ENCODE data around the gene FAM193B. TPM values are rescaled to one million over a fixed set of nuclear protein-coding genes. Genes with fewer than 3 reads are reported as not detected.

FAM193B gene
- total RNA-seq, 1 donor from 2014 or later: 72.4 TPM

DNA sequence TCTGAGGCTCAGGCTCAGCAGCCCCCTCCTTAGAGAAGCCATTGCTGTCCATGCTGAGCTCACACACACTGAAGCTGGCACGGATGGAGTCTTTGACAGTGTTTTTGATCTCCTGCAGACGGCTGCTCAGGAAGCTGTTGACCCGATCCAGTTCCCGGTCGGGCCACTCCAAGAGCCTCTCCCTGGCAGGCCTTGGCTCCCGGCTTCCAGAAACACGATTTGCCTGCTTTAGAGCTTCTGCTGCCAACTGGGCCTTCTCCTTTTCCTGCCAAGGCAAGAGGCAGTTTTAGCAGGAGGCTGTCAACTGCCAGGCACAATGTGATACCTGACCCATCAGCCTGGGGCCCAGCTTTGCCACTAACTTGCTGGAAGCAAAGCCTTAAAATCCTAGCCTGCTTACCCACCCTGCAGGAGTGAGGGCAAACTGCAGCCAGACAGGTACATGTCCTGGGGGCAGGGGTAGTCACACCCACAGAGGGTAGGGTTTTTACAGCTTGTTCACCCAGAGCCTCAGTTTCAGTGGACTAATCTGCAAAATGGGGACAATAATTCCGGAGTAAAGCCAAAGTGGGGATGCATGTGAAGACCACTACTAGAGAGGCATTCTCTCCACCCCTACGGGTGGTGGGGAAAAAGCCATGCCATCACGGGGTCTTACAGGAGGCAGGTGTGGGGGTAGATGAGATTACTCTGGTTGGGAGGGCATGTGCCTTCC lies 29.3 kb downstream of the FAM193B start:
- DNase-seq (ENCODE audit: extremely low spot score in 2 of 2): no peak
- intact Hi-C loops (cut with DNase I): no loop called here
- TF ChIP-seq, protein P1, sequence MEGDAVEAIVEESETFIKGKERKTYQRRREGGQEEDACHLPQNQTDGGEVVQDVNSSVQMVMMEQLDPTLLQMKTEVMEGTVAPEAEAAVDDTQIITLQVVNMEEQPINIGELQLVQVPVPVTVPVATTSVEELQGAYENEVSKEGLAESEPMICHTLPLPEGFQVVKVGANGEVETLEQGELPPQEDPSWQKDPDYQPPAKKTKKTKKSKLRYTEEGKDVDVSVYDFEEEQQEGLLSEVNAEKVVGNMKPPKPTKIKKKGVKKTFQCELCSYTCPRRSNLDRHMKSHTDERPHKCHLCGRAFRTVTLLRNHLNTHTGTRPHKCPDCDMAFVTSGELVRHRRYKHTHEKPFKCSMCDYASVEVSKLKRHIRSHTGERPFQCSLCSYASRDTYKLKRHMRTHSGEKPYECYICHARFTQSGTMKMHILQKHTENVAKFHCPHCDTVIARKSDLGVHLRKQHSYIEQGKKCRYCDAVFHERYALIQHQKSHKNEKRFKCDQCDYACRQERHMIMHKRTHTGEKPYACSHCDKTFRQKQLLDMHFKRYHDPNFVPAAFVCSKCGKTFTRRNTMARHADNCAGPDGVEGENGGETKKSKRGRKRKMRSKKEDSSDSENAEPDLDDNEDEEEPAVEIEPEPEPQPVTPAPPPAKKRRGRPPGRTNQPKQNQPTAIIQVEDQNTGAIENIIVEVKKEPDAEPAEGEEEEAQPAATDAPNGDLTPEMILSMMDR (IDR thresholded peaks at IDR 0.05): no peak
- TF ChIP-seq POLR2AphosphoS5 (IDR thresholded peaks at IDR 0.05; ENCODE audit: insufficient read depth in 1 of 2, low read depth in 1 of 2): no peak
- TF ChIP-seq POLR2A (IDR thresholded peaks at IDR 0.05): no peak
- no peak overlapping the region for H3K4me3 ChIP-seq
- H3K9me3 ChIP-seq: no peaks in the 10 kb centered on the region
- H3K27me3 ChIP-seq: no peaks in the 10 kb centered on the region
- H3K4me1 ChIP-seq: peaks cover 8% of the 10 kb centered on the region
- H3K36me3 ChIP-seq: peaks cover 0 to 67% of the 10 kb centered on the region in 2 donors
- no peak overlapping the region for H3K27ac ChIP-seq

DNA sequence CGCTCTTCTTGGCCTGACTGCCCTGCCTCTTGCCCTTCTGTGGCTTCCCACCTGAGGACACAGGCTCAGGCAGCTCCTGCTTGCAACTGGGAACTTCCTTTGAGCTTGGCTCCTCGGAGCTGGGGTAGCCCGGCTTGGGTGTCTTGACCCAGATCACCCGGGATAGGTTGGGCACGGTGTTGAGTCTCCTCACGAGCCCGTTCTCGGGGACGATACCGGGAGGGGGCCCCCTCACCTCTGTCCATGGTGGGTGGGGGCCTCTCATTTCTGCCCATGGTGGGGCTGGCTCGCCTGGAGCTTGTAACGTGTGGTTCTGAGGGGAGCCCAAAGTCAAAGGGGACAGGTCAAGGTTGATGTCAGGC lies 29.8 kb downstream of the FAM193B start:
- no peak for TF ChIP-seq POLR2AphosphoS5 (IDR thresholded peaks at IDR 0.05; ENCODE audit: insufficient read depth in 1 of 2, low read depth in 1 of 2)
- Histone ChIP-seq H3K27me3 (no peaks in the 10 kb centered on the region), H3K27ac (no peak overlapping the region), H3K9me3 (no peaks in the 10 kb centered on the region), H3K4me1 (peaks cover 2% of the 10 kb centered on the region), H3K4me3 (no peak overlapping the region), H3K36me3 (peaks cover 0 to 66% of the 10 kb centered on the region in 2 donors)
- intact Hi-C loops (cut with DNase I): no loop called here
- DNase-seq (ENCODE audit: extremely low spot score in 2 of 2): no peak

DNA sequence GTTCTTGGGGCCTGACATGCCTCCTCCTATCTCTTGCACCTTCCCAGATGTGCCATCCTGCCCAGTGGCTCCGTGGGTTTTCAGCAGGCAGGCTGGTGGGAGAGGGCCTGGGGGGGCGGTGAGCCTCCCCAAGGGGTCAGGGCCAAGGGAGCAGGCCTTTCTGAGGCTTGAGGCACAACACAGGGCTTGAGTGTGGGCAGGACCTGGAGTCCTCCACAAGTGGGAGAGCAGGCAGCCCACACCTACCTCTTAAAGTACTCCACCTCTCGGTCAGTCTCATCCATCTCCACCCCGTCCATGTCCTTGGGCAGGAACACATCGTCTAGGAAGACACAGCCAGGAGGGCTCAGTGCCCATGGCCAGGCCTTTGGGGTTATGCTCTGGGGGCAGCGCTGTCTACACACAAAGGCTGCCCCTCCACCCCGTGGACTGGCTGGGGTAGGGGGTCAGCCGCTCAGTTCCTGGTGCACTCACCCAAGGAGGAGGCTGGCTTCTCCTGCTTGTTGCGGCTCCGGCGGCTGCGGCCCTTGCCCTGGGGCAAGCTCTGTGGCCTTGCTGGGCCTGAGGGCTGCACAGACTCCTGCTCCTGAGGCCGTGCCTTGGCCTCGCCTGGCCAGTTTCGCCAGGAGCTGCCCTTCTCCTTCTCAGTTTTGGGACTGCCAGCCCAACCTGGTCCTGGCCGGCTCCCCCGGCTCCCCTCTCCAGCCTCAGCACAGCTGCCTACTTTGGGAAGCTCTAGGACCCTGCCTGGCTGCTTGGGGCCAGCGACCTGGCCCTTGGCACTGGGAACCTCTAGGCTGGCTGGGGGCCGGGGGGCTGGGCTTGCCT lies 30.4 kb downstream of the FAM193B start:
- no peak for DNase-seq (ENCODE audit: extremely low spot score in 2 of 2)
- Histone ChIP-seq H3K4me1 (no peaks in the 10 kb centered on the region), H3K9me3 (no peaks in the 10 kb centered on the region), H3K27ac (no peak overlapping the region), H3K36me3 (peaks cover 0 to 65% of the 10 kb centered on the region in 2 donors), H3K4me3 (no peak overlapping the region), H3K27me3 (no peaks in the 10 kb centered on the region)
- TF ChIP-seq POLR2AphosphoS5 (IDR thresholded peaks at IDR 0.05; ENCODE audit: insufficient read depth in 1 of 2, low read depth in 1 of 2) (no peak), POLR2A (IDR thresholded peaks at IDR 0.05) (no peak)
- TF ChIP-seq, protein P1 (IDR thresholded peaks at IDR 0.05): no peak
- intact Hi-C loops (cut with DNase I): no loop called here

DNA sequence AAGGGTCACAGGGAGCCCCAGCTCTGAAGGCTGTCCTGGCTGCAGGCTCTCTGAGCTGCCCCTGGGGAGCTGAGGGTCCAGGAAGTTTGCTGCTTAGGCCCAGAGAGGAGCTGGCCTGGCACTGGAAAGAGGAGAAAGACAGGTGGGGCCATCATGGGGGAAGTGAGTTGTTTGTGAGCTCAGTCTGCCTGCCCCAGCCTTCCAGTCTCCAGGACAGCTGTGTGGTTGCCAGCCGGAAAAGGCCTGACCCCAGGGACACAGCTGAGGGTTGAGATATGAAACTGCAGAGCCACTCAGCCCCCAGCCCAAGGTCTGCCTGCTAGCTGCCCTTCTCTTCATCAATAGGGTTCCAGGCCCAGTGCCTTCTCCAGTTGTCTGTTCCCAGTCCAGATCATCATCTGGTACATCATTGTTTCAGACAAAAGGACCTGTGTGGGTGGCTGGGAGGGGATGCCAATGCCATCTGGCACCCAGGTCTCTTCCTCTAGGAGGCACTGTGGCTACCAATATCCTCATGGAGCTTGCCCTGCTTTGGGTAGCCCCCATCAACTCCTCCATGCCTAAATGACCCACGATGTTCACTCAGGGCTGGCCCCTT lies 33.3 kb downstream of the FAM193B start:
- DNase-seq (ENCODE audit: extremely low spot score in 2 of 2): no peak
- Histone ChIP-seq H3K9me3 (no peaks in the 10 kb centered on the region), H3K36me3 (peaks cover 0 to 43% of the 10 kb centered on the region in 2 donors), H3K4me1 (peaks cover 4% of the 10 kb centered on the region), H3K27me3 (no peaks in the 10 kb centered on the region), H3K4me3 (no peak overlapping the region), H3K27ac (no peak overlapping the region)
- intact Hi-C loops (cut with DNase I): no loop called here
- TF ChIP-seq, protein P1 (IDR thresholded peaks at IDR 0.05): no peak
- no peak for TF ChIP-seq POLR2AphosphoS5 (IDR thresholded peaks at IDR 0.05; ENCODE audit: insufficient read depth in 1 of 2, low read depth in 1 of 2)
- TF ChIP-seq POLR2A (IDR thresholded peaks at IDR 0.05): no peak

DNA sequence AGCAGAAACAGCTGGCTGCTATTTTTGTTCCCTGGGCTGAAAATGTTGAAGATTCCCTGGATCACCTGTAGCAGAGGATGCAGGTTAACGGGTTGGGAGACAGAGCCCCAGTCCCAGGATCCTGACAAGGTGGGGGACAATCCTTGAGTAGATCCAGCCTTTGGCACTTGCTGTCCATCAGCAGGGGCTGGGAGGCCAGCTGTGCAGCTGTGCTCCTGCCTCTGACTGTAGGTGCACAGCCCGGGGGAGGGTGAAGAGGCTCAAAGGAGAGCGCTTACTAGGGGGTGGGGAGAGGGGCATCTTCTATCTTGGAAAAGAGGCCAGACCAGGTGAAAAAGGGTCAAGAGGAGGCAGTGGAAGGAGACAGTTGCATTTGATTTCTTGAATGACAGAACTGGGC lies 34.1 kb downstream of the FAM193B start:
- Histone ChIP-seq H3K4me3 (no peak overlapping the region), H3K36me3 (peaks cover 0 to 40% of the 10 kb centered on the region in 2 donors), H3K9me3 (no peaks in the 10 kb centered on the region), H3K4me1 (peaks cover 11% of the 10 kb centered on the region), H3K27ac (no peak overlapping the region), H3K27me3 (no peaks in the 10 kb centered on the region)
- TF ChIP-seq POLR2AphosphoS5 (IDR thresholded peaks at IDR 0.05; ENCODE audit: insufficient read depth in 1 of 2, low read depth in 1 of 2): no peak
- TF ChIP-seq, protein P1 (IDR thresholded peaks at IDR 0.05): no peak
- no peak for TF ChIP-seq POLR2A (IDR thresholded peaks at IDR 0.05)
- intact Hi-C loops (cut with DNase I): no loop called here
- DNase-seq (ENCODE audit: extremely low spot score in 2 of 2): no peak

Data from vagina (tissue), 2 donors.